ENCODE results near the gene EGFLAM.

GRCh38 chr5:38403406-38403805 lies 145.0 kb downstream of the EGFLAM start:
- no peak for TF ChIP-seq CTCF (IDR thresholded peaks at IDR 0.05)
- no peak for TF ChIP-seq POLR2AphosphoS5 (IDR thresholded peaks at IDR 0.05)
- TF ChIP-seq POLR2A (IDR thresholded peaks at IDR 0.05) = no peak
- TF ChIP-seq EP300 (IDR thresholded peaks at IDR 0.05) = no peak
